ENCODE results near the gene LORICRIN. TPM values are rescaled to one million over a fixed set of nuclear protein-coding genes. Genes with fewer than 3 reads are reported as not detected.

LORICRIN gene
- total and polyA plus RNA-seq, 2 donors (not counting 1 experiment from before 2014, with no cell fraction given), result 0.39 TPM; not detected in 1

DNA sequence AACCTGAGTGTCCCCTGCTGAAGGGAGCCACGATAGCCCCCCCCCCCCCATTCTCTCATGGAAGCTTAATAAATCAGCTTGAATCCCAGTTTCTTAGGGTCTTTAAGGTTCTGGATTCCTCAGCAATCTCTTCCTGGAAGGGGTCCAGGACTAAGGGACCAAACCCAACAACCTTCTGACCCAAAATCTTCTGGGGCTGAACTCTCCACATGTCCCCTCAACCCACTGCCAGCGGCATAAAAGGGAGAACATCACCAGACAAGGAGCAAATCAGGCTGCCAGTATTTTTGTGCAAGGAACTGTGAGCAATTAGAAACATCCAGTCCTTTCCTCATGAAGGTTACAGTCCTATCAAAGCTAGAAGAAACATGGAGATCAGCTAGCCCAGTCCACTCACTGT lies 12.7 kb upstream of the LORICRIN start:
- no peaks in the 10 kb centered on the region for H3K4me1 ChIP-seq (ENCODE audit: control insufficient read depth in 2 of 2, insufficient read depth in 2 of 2, low read length in 2 of 2)
- H3K4me3 ChIP-seq (ENCODE audit: control extremely low read depth in 1 of 5, extremely low read depth in 1 of 5, insufficient read depth in 1 of 5, low read depth in 2 of 5, low read length in 4 of 5), result no peak overlapping the region
- H3K79me2 ChIP-seq (ENCODE audit: control insufficient read depth, insufficient read depth, low read length), result no peaks in the 10 kb centered on the region
- 100% methylated on average over 1 of the region's 2 CpGs for WGBS (ENCODE audit: insufficient coverage)
- CTCF ChIA-PET, result interaction anchor here (1.2 kb wide), 1 partner anchor 9 kb away, joined by 3 read pairs; no protein-coding TSS in a partner anchor
- no peaks in the 10 kb centered on the region for H4K20me1 ChIP-seq (ENCODE audit: control insufficient read depth, insufficient read depth, low read length, poor library complexity, severe bottlenecking)
- H3K9ac ChIP-seq (ENCODE audit: low read length), result no peak overlapping the region
- no peak overlapping the region for H2AFZ ChIP-seq (ENCODE audit: insufficient read depth, low read depth, low read length, poor library complexity, severe bottlenecking)
- DNase-seq, result no peak
- H3K27ac ChIP-seq (ENCODE audit: low read length in 2 of 2), result no peak overlapping the region
- no peak overlapping the region for H3K27ac Mint-ChIP-seq
- POLR2A ChIA-PET, result no interaction called here
- peaks cover 0 to 5% (median 0%) of the 10 kb centered on the region in 3 donors for H3K9me3 ChIP-seq (ENCODE audit: control extremely low read depth in 1 of 3, control insufficient read depth in 2 of 3, insufficient read depth in 1 of 3, low read length in 2 of 3)
- H3K4me3 Mint-ChIP-seq, result no peak overlapping the region
- peaks cover 0 to 20% (median 11%) of the 10 kb centered on the region in 4 experiments for H3K27me3 ChIP-seq (replicated peaks in 1 of 4; ENCODE audit: control extremely low read depth in 1 of 4, control insufficient read depth in 3 of 4, insufficient read depth in 4 of 4, low read length in 3 of 4)
- H3K9me3 Mint-ChIP-seq (ENCODE audit: insufficient read depth), result no peaks in the 10 kb centered on the region
- TF ChIP-seq, protein P1, sequence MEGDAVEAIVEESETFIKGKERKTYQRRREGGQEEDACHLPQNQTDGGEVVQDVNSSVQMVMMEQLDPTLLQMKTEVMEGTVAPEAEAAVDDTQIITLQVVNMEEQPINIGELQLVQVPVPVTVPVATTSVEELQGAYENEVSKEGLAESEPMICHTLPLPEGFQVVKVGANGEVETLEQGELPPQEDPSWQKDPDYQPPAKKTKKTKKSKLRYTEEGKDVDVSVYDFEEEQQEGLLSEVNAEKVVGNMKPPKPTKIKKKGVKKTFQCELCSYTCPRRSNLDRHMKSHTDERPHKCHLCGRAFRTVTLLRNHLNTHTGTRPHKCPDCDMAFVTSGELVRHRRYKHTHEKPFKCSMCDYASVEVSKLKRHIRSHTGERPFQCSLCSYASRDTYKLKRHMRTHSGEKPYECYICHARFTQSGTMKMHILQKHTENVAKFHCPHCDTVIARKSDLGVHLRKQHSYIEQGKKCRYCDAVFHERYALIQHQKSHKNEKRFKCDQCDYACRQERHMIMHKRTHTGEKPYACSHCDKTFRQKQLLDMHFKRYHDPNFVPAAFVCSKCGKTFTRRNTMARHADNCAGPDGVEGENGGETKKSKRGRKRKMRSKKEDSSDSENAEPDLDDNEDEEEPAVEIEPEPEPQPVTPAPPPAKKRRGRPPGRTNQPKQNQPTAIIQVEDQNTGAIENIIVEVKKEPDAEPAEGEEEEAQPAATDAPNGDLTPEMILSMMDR (IDR thresholded peaks at IDR 0.05), result no peak
- TF ChIP-seq EZH2 (IDR thresholded peaks at IDR 0.05; ENCODE audit: borderline replicate concordance, insufficient read depth, low read depth, low read length, poor library complexity, severe bottlenecking), result no peak
- H3K4me2 ChIP-seq (replicated peaks; ENCODE audit: low read depth, low read length, poor library complexity, severe bottlenecking), result no peak overlapping the region
- no peak for ATAC-seq (ENCODE audit: low read depth)
- H3K27me3 Mint-ChIP-seq, result peaks cover 45% of the 10 kb centered on the region
- no peaks in the 10 kb centered on the region for H3K4me1 Mint-ChIP-seq
- no peaks in the 10 kb centered on the region for H3K36me3 ChIP-seq (replicated peaks in 1 of 2; ENCODE audit: control extremely low read depth in 1 of 2, control insufficient read depth in 1 of 2, extremely low read depth in 1 of 2, insufficient read depth in 2 of 2, low read length in 1 of 2)
- intact Hi-C loops (cut with micrococcal nuclease), result no loop called here

DNA sequence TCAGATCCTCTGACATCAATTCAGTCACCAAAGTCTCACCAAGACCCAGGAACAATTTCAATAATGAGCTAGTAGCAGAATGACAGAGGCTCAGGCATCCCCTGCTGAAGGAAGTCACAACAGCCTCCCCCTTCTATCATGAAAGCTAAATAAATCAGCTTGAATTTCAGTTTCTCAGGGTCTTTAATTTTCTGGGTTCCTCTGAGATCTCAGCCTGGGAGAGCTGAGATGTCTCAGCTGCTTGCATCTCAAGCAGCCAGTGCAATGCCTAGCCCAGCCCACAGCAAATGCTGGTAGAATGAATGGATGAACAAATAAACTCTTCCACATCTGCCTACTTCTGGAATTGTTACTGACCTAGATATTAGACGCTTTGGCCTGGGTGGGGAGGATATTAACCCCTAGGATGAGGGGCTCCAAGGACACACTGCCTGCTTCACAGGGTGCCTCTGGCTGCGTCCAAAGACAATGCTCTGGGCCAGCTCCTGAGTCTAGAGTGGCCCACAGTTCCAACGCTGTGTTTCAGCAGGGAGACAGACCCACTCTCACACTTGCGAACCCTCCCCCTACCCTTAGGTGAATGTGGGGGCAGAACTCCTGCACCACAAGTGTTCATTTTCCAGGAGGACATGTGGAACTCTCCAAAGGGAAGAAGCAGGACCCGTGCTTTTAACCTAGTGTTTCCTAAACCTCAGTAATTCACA lies 11.2 kb upstream of the LORICRIN start:
- peaks cover 0 to 5% (median 0%) of the 10 kb centered on the region in 3 donors for H3K9me3 ChIP-seq (ENCODE audit: control extremely low read depth in 1 of 3, control insufficient read depth in 2 of 3, insufficient read depth in 1 of 3, low read length in 2 of 3)
- H3K27me3 ChIP-seq (replicated peaks in 1 of 4; ENCODE audit: control extremely low read depth in 1 of 4, control insufficient read depth in 3 of 4, insufficient read depth in 4 of 4, low read length in 3 of 4), result peaks cover 0 to 20% (median 14%) of the 10 kb centered on the region in 4 experiments
- H3K27ac Mint-ChIP-seq, result no peak overlapping the region
- CTCF ChIA-PET, result interaction anchor here (1.1 kb wide), 1 partner anchor 9 kb away, joined by 3 read pairs; no protein-coding TSS in a partner anchor
- POLR2A ChIA-PET, result no interaction called here
- no peak overlapping the region for H2AFZ ChIP-seq (ENCODE audit: insufficient read depth, low read depth, low read length, poor library complexity, severe bottlenecking)
- H3K36me3 ChIP-seq (replicated peaks in 1 of 2; ENCODE audit: control extremely low read depth in 1 of 2, control insufficient read depth in 1 of 2, extremely low read depth in 1 of 2, insufficient read depth in 2 of 2, low read length in 1 of 2), result no peaks in the 10 kb centered on the region
- ATAC-seq (ENCODE audit: low read depth), result no peak
- no peaks in the 10 kb centered on the region for H4K20me1 ChIP-seq (ENCODE audit: control insufficient read depth, insufficient read depth, low read length, poor library complexity, severe bottlenecking)
- no peak overlapping the region for H3K9ac ChIP-seq (ENCODE audit: low read length)
- H3K4me3 Mint-ChIP-seq, result no peak overlapping the region
- intact Hi-C loops (cut with micrococcal nuclease), result no loop called here
- DNase-seq, result no peak
- TF ChIP-seq, protein P1 (IDR thresholded peaks at IDR 0.05), result no peak
- TF ChIP-seq EZH2 (IDR thresholded peaks at IDR 0.05; ENCODE audit: borderline replicate concordance, insufficient read depth, low read depth, low read length, poor library complexity, severe bottlenecking), result no peak
- H3K4me1 ChIP-seq (ENCODE audit: control insufficient read depth in 2 of 2, insufficient read depth in 2 of 2, low read length in 2 of 2), result no peaks in the 10 kb centered on the region
- peaks cover 48% of the 10 kb centered on the region for H3K27me3 Mint-ChIP-seq
- H3K4me2 ChIP-seq (replicated peaks; ENCODE audit: low read depth, low read length, poor library complexity, severe bottlenecking), result no peak overlapping the region
- no peak overlapping the region for H3K4me3 ChIP-seq (ENCODE audit: control extremely low read depth in 1 of 5, extremely low read depth in 1 of 5, insufficient read depth in 1 of 5, low read depth in 2 of 5, low read length in 4 of 5)
- H3K4me1 Mint-ChIP-seq, result no peaks in the 10 kb centered on the region
- no peaks in the 10 kb centered on the region for H3K79me2 ChIP-seq (ENCODE audit: control insufficient read depth, insufficient read depth, low read length)
- 100% methylated on average over 2 of the region's 5 CpGs for WGBS (ENCODE audit: insufficient coverage)
- H3K9me3 Mint-ChIP-seq (ENCODE audit: insufficient read depth), result no peaks in the 10 kb centered on the region
- H3K27ac ChIP-seq (ENCODE audit: low read length in 2 of 2), result no peak overlapping the region

Data from B cell (primary cell).